Caki2 (cell line): ENCODE results near the gene VAV3. TPM values are rescaled to one million over a fixed set of nuclear protein-coding genes. Genes with fewer than 3 reads are reported as not detected.
"Not testable (repeated sequence)": the region's sequence is repeated elsewhere in the genome, so short reads cannot be mapped to it uniquely, and the experiment has no call there.

Experiments
- DNase-seq: peaks from one replicate; pipeline ENCODE4 v3.0.0-alpha.2; 2015; ENCODE audit warnings: low read depth
- in situ Hi-C: cut with HindIII; loops from 2 replicates; pipeline ENCODE4 v1.10.0; 2016; ENCODE audit warnings: low sequenced_read_pairs, low pct_unique_long_range_greater_than_20kb, mixed read lengths
- total RNA-seq: library from RNA; depleted of rRNA; stranded (reverse); fragments of >200 nt; shearing (Covaris generic); gene quantifications from 2 replicates; pipeline ENCODE4 v1.2.3, GENCODE V29; 2014; ENCODE audit warnings: low replicate concordance

VAV3 gene
- total RNA-seq, 1 experiment from 2014 or later: 21.4 TPM

DNA sequence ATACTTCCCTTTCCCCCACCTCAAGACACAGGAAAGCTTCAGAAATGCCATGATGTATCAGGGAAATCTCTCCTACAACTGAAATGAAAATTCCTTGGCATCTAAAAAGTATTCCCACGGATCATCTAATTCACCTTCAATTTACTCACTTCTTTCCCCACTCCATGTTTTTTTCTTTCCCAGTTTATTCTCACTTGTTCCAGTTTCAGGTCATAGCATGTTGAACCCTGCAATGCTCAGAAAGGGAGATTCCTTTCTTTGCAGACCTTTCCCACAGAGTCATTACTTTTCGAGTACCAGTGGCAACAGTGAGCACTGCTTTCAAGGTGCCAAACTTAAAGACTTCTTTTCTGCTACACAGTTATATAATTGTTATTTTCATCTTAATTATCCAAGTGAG is 305.0 kb downstream of the VAV3 start:
- no peak for DNase-seq
- in situ Hi-C loops: no loop called here

- no peak for DNase-seq
- in situ Hi-C loops: no loop called here
These were observed 307.6 kb downstream of the VAV3 start for GRCh38 chr1:107657356-107657755.

- no peak for DNase-seq
- in situ Hi-C loops: no loop called here
These were observed 311.2 kb downstream of the VAV3 start for GRCh38 chr1:107653765-107654164.

- in situ Hi-C loops: no loop called here
These were observed 312.0 kb downstream of the VAV3 start for GRCh38 chr1:107653005-107653404.

DNA sequence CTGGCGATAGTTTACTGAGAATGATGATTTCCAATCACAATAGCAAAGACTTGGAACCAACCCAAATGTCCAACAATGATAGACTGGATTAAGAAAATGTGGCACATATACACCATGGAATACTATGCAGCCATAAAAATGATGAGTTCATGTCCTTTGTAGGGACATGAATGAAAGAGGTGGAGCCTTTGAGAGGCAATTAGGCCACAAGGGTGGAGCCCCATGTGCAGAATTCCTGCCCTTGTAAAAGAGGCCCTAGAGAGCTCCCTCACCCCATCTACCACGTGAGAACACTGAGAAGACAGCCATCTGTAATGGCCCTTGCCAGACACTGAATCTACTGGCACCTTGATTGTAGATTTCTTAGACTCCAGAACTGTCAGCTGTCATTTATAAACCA is 314.2 kb downstream of the VAV3 start:
- DNase-seq, in situ Hi-C loops: not testable (repeated sequence)

More at GRCh38 chr1:107653005-107653404, 312.0 kb downstream of the VAV3 start:
- no peak for DNase-seq

- in situ Hi-C loops: no loop called here
- peak; percentile 47 for DNase-seq
These were observed 316.0 kb downstream of the VAV3 start for GRCh38 chr1:107649023-107649422.

- in situ Hi-C loops: no loop called here
- peak; percentile 52 for DNase-seq
These were observed 316.9 kb downstream of the VAV3 start for GRCh38 chr1:107648071-107648470.

DNA sequence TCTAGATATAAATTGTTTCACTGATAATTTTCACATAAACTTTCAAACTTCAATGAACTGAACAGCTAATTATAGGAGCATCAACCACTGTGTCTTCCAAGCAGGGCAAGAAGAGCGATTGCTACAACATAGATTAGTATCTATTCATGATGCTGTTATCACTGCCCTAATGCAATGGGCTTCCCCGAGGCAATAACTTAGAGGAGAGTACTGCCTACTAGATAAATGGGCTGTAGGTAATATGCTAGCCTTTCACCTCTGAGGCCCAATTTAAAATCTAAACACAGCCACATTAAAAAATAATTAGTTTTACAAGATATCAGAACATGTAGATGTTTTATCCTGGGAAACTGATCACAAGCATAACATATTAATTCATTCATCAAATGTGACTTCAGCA is 318.0 kb downstream of the VAV3 start:
- no peak for DNase-seq
- in situ Hi-C loops: no loop called here

DNA sequence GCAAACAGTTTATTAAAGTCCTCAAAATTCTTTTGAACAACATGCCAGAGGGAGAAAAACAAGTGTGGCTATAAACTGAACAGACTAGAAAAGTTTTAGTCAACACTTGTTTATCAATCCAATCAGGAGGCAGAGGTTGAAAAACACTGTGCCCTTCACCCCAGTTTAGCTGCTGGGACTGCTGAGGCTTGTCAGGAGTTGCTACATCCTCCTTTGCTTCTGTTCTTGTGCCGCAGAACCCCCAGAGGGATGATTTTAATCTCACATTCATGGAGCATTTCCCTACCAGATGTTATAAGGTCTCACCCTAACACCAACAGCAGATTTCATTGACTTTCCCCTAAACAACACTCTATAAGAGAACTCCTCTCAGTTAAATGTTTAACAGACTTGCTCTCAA is 321.2 kb downstream of the VAV3 start:
- no peak for DNase-seq
- in situ Hi-C loops: no loop called here

- DNase-seq: no peak
- in situ Hi-C loops: no loop called here
These were observed 324.8 kb downstream of the VAV3 start for GRCh38 chr1:107640207-107640606.

DNA sequence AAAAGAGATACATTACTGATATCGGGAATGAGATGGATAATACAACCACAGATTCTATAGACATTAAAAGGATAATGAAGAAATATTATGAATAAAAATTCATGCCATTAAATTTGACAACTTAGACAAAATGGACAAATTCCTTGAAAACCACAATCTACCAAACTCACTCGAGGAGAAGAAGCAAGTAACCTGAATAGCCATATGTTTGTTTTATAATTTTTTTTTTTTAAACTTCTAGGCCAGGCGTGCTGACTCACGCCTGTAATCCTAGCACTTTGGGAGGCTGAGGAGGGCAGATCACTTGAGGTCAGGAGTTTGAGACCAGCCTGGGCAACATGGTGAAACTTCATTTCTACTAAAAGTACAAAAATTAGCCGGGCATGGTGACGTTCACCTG is 327.9 kb downstream of the VAV3 start:
- in situ Hi-C loops: no loop called here
- peak; percentile 8 for DNase-seq

DNA sequence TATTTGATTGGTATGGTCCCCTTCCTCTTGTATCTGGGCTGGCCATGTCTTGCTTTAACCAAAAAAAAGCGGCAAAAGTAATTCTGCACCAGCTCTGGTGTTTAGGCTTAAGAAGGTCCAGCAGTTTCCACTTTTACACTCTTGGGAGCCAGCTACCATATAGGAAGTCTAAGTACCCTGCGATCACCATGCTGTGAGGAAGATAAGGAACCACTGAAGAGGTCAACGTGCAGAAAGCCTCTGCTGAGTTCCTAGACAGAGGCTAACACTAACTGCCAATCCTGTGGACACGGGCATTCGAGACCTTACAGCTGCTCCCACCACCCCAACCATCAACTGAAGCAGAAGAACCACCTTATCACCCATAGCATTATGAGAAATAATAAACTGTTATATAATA is 331.4 kb downstream of the VAV3 start:
- in situ Hi-C loops: no loop called here
- no peak for DNase-seq

GRCh38 chr1:107626073-107626796 is 338.7 kb downstream of the VAV3 start:
- in situ Hi-C loops: no loop called here
- DNase-seq: no peak

DNA sequence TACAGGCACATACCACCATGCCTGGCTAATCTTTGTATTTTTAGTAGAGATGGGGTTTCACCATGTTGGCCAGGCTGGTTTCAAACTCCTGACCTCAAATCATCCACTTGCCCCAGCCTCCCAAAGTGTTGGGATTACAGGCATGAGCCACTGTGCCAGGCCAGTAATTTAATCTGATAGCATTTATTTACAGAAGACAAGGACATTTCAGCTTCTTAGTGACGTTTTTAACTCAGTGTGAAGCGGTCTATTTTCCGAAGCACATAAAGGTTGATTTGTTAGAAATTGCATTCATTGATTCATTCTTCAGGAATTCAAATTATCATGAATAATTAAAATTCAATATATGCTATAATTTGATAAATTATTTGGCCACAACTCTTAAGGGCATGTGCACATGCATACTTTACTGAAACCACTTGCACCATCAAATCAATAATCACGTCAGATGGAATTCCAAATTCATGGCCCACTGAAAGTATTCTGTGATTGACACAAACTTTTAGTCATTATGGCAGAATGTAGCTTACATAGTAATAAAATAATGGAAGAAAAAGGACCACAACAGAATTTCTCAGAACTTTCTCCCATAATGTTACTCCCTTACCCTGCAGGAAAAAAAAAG is 339.5 kb downstream of the VAV3 start:
- in situ Hi-C loops: no loop called here
- DNase-seq: no peak

- in situ Hi-C loops: no loop called here
These were observed 341.5 kb downstream of the VAV3 start for GRCh38 chr1:107623431-107623830.

DNA sequence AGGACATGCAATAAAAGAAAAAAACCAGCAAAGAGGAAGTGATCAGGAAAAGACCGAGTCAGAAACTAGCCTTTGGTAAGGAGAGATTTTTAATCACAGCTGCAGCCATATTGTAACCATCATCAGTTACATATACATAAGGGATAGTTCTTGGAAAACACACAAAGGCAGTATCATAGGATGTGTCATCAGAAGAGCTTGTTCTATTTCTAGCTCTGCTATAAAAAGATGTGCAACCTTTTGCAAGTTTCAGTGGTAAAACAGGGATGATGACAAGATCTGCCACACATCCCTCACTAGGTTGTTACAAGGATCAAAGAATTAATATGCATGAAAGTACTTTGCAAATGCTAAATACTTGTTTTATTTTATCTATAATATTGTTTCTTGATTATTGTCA is 342.0 kb downstream of the VAV3 start:
- DNase-seq: no peak
- in situ Hi-C loops: no loop called here

More at GRCh38 chr1:107623431-107623830, 341.5 kb downstream of the VAV3 start:
- no peak for DNase-seq

DNA sequence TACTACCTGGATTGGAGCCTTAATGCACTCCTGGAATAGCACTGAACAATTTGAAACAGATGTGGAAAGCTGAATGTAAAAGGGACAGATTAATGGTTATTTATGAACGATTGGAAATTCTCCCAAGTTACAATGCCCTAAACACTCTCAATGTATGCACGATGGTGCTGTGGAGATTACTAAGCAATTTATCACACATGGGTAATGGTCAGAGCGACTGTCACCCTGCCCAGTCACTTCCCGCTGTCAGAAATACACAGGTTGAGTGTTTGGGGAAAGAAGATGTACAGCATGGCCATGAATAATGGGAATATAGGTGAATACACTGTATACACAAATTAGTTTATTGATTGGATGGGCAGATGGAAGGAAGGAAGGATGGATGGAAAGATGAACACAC is 342.4 kb downstream of the VAV3 start:
- in situ Hi-C loops: no loop called here

DNA sequence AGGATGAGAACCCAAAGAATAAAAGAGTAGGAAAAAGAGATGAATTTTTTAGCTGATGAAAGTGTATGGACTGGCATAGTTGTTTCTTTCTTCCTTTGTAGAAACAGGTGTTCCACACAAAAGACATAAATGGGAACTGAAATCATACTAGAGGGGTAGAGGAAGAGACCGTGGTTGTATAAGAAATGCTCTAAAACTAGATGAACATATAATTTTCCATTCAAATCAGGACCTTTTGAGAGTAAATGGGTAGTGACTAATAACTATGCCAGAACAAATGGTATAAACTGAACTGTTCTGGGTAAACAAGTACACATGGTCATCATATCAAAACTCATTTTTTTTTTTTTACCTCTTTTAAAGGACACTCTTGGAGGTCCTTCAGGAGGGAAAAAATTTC is 344.2 kb downstream of the VAV3 start:
- no peak for DNase-seq
- in situ Hi-C loops: no loop called here

More for the DNA sequence above, 342.4 kb downstream of the VAV3 start:
- no peak for DNase-seq

- in situ Hi-C loops: no loop called here
These were observed 346.4 kb downstream of the VAV3 start for GRCh38 chr1:107618539-107618938.

DNA sequence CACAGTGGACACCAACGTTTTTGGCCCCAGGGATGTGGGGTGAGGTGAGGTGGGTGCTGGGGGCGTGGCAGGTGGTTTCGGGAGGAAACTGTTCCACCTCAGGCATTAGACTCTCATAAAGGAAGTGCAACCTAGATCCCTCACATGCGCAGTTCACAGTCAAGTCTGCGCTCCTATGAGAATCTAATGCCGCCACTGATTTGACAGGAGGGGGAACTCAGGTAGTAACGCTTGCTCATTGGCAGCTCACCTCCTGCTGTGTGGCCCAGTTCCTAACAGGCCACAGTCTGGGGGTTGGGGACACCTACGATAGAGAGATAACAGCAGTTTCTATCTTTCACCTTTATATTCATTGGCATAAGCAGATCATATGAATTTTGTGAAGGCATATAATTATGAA is 347.1 kb downstream of the VAV3 start:
- no peak for DNase-seq
- in situ Hi-C loops: no loop called here

More at GRCh38 chr1:107618539-107618938, 346.4 kb downstream of the VAV3 start:
- DNase-seq: no peak
